Measurements from ENCODE around the gene PDE11A. TPM values are rescaled to one million over a fixed set of nuclear protein-coding genes. Genes with fewer than 3 reads are reported as not detected.

PDE11A gene
- total and polyA plus RNA-seq, 2 of the 13 experiments (the other 11 are each of a cell fraction or from before 2014, with no cell fraction given) = 1.2 to 1.7 TPM

DNA sequence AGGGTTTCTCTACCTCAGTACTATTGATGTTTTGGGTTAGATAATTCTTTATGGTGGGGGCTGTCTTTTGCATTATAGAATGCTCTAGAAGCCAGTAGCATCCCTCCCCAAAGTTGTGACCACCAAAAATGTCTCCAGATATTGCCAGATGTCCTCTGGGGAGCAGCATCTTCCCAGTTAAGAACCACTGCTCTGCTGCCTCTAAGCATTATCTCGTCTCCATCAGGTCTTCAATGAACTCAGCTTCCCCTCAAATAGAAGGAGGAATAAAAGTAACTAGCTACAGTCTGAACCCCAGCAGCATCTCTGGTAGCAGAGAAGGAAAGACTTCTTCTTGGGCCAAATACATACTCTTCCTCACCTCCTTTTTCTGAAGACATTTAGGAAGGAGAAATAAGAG, 435.9 kb downstream of the PDE11A start:
- ATAC-seq (no peak), FAIRE-seq (no peak), DNase-seq (ENCODE audit: low spot score) (no peak)
- intact Hi-C loops (cut with micrococcal nuclease; ENCODE audit: unreplicated experiment) = no loop called here
- Histone ChIP-seq H3K4me1 (ENCODE audit: insufficient read depth, low read length) (no peaks in the 10 kb centered on the region), H3K27me3 (ENCODE audit: control insufficient read depth in 1 of 2, insufficient read depth in 2 of 2, low read length in 2 of 2) (no peaks in the 10 kb centered on the region), H4K20me1 (ENCODE audit: insufficient read depth, low read length) (no peaks in the 10 kb centered on the region), H3K79me2 (ENCODE audit: insufficient read depth, low read length) (no peaks in the 10 kb centered on the region), H3K36me3 (replicated peaks in 1 of 2; ENCODE audit: control insufficient read depth in 1 of 2, insufficient read depth in 2 of 2, low read length in 2 of 2) (no peaks in the 10 kb centered on the region), H3K4me3 (replicated peaks in 1 of 3; ENCODE audit: insufficient read depth in 1 of 3, low read depth in 2 of 3, low read length in 3 of 3) (no peak overlapping the region), H3K27ac (ENCODE audit: extremely low read length, insufficient read depth, low read length) (no peak overlapping the region), H3K9me3 (ENCODE audit: low read length) (no peaks in the 10 kb centered on the region), H3K9ac (ENCODE audit: insufficient read depth, low read depth, low read length) (no peak overlapping the region), H3K4me2 (ENCODE audit: low read depth, low read length) (no peak overlapping the region), H2AFZ (ENCODE audit: low read length) (no peak overlapping the region)
- WGBS (ENCODE audit: low lambda C conversion rate) = 45% methylated on average over 1 of the region's 1 CpG
- in situ Hi-C loops (cut with HindIII; ENCODE audit: extremely low pct_ligation_motif_present, low pct_unique_long_range_greater_than_20kb) = no loop called here
- CTCF ChIA-PET (ENCODE audit: low intra/inter-chr PET ratio, low total read pairs) = no interaction called here
- POLR2A ChIA-PET = no interaction called here
- TF ChIP-seq ZNF230 (CRISPR knock-in tag; IDR thresholded peaks at IDR 0.05) = no peak
- no peak for TF ChIP-seq MBD4 (IDR thresholded peaks at IDR 0.05; ENCODE audit: borderline replicate concordance, low read length)
- no peak for TF ChIP-seq MAF1 (CRISPR knock-in tag; IDR thresholded peaks at IDR 0.05; ENCODE audit: borderline replicate concordance)
- TF ChIP-seq, protein P1, sequence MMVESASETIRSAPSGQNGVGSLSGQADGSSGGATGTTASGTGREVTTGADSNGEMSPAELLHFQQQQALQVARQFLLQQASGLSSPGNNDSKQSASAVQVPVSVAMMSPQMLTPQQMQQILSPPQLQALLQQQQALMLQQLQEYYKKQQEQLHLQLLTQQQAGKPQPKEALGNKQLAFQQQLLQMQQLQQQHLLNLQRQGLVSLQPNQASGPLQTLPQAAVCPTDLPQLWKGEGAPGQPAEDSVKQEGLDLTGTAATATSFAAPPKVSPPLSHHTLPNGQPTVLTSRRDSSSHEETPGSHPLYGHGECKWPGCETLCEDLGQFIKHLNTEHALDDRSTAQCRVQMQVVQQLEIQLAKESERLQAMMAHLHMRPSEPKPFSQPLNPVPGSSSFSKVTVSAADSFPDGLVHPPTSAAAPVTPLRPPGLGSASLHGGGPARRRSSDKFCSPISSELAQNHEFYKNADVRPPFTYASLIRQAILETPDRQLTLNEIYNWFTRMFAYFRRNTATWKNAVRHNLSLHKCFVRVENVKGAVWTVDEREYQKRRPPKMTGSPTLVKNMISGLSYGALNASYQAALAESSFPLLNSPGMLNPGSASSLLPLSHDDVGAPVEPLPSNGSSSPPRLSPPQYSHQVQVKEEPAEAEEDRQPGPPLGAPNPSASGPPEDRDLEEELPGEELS (CRISPR knock-in tag; IDR thresholded peaks at IDR 0.05) = no peak
- TF ChIP-seq TBP (CRISPR knock-in tag; IDR thresholded peaks at IDR 0.05) = no peak
- no peak for TF ChIP-seq ZNF296 (CRISPR knock-in tag; conservative IDR thresholded peaks at IDR 0.05)
- TF ChIP-seq ARHGAP35 (CRISPR knock-in tag; IDR thresholded peaks at IDR 0.05; ENCODE audit: borderline replicate concordance) = no peak
- TF ChIP-seq, protein P2, sequence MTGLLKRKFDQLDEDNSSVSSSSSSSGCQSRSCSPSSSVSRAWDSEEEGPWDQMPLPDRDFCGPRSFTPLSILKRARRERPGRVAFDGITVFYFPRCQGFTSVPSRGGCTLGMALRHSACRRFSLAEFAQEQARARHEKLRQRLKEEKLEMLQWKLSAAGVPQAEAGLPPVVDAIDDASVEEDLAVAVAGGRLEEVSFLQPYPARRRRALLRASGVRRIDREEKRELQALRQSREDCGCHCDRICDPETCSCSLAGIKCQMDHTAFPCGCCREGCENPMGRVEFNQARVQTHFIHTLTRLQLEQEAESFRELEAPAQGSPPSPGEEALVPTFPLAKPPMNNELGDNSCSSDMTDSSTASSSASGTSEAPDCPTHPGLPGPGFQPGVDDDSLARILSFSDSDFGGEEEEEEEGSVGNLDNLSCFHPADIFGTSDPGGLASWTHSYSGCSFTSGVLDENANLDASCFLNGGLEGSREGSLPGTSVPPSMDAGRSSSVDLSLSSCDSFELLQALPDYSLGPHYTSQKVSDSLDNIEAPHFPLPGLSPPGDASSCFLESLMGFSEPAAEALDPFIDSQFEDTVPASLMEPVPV (CRISPR knock-in tag; IDR thresholded peaks at IDR 0.05) = no peak
- TF ChIP-seq MEIS1 (CRISPR knock-in tag; IDR thresholded peaks at IDR 0.05; ENCODE audit: borderline replicate concordance) = no peak
- TF ChIP-seq, protein P3, sequence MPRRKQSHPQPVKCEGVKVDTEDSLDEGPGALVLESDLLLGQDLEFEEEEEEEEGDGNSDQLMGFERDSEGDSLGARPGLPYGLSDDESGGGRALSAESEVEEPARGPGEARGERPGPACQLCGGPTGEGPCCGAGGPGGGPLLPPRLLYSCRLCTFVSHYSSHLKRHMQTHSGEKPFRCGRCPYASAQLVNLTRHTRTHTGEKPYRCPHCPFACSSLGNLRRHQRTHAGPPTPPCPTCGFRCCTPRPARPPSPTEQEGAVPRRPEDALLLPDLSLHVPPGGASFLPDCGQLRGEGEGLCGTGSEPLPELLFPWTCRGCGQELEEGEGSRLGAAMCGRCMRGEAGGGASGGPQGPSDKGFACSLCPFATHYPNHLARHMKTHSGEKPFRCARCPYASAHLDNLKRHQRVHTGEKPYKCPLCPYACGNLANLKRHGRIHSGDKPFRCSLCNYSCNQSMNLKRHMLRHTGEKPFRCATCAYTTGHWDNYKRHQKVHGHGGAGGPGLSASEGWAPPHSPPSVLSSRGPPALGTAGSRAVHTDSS (CRISPR knock-in tag; conservative IDR thresholded peaks at IDR 0.05) = no peak
- TF ChIP-seq DR1 (CRISPR knock-in tag; IDR thresholded peaks at IDR 0.05) = no peak
- TF ChIP-seq PHF8 (CRISPR knock-in tag; IDR thresholded peaks at IDR 0.05) = no peak
- no peak for TF ChIP-seq ZNF549 (CRISPR knock-in tag; IDR thresholded peaks at IDR 0.05)
- TF ChIP-seq CENPX (CRISPR knock-in tag; IDR thresholded peaks at IDR 0.05) = no peak
- no TSS peak for BruUV-seq (replicated peaks)
